Upper lobe of left lung (tissue), 6 donors: ENCODE data around the gene SLC15A5. TPM values are rescaled to one million over a fixed set of nuclear protein-coding genes. Genes with fewer than 3 reads are reported as not detected.
A peak's percentile ranks its signal among the peaks of the same experiment; 100 is the strongest.

Experiments
- ATAC-seq, 2 donors: fragments of 200-7000 bp; cut with Tn5 transposase; one replicate each; pipeline ENCODE4 v1.9.1; 2022; ENCODE audit warnings: mild to moderate bottlenecking in 2 of 2, moderate library complexity in 2 of 2; ENCODE audit not compliant: low FRiP score in 2 of 2
- DNase-seq, 2 donors: peaks; one replicate each; pipeline ENCODE4 v3.0.0-alpha.2; 2019 to 2020
- H3K27ac ChIP-seq, 4 donors: fragments of 200-600 bp; sonication (generic); one replicate each; pipeline ENCODE4 v1.5.1; 2016 to 2019
- H3K27me3 ChIP-seq, 4 donors: fragments of 200-600 bp; sonication (generic); one replicate each; pipeline ENCODE4 v1.5.1; 2017 to 2019
- H3K36me3 ChIP-seq, 4 donors: fragments of 200-600 bp; sonication (generic); one replicate each; pipeline ENCODE4 v1.5.1; 2016 to 2019
- H3K4me1 ChIP-seq, 4 donors: fragments of 200-600 bp; sonication (generic); one replicate each; pipeline ENCODE4 v1.5.1; 2018 to 2019
- H3K4me3 ChIP-seq, 4 donors: fragments of 200-600 bp; sonication (generic); one replicate each; pipeline ENCODE4 v1.5.1; 2017 to 2019; ENCODE audit warnings: mild to moderate bottlenecking in 2 of 4, moderate library complexity in 1 of 4
- H3K9me3 ChIP-seq, 4 donors: fragments of 200-600 bp; sonication (generic); one replicate each; pipeline ENCODE4 v1.5.1; 2018 to 2019
- EP300 ChIP-seq, 4 donors: sonication (generic); formaldehyde crosslinking; IDR thresholded peaks; one replicate each; pipeline ENCODE4 v1.5.1; 2017; ENCODE audit warnings: antibody characterized with exemption in 4 of 4, control low read depth in 2 of 4
- POLR2A ChIP-seq, 4 donors: fragments of 450-650 bp; IDR thresholded peaks; one replicate each; pipeline ENCODE4 v1.5.1; 2016 to 2017; ENCODE audit warnings: antibody characterized with exemption in 4 of 4, mild to moderate bottlenecking in 2 of 4
- POLR2AphosphoS5 ChIP-seq, 2 donors: sonication (generic); formaldehyde crosslinking; IDR thresholded peaks; one replicate each; pipeline ENCODE4 v1.5.1; 2017; ENCODE audit warnings: antibody characterized with exemption in 2 of 2
- WGBS, 2 donors: methylation state at CpG; one replicate each; pipeline ENCODE4 v1.1.5; 2017 to 2018; 5-methylcytosine and 5-hydroxymethylcytosine counted together
- total RNA-seq, 6 donors: library from RNA; depleted of rRNA in 4 of 6; stranded (reverse); fragments of >200 nt in 4 of 6; gene quantifications; one replicate each; pipeline versions ENCODE4 v1.1.0 to v1.2.1, GENCODE V29; 2016 to 2021
- TF ChIP-seq, protein P1 (sequence below), 6 experiments: fragments of 450-650 bp in 4 of 6; fragments of 200-600 bp in 2 of 6; sonication (generic) in 2 of 6; IDR thresholded peaks; one replicate each; pipeline ENCODE4 v1.5.1; 2016 to 2019; ENCODE audit warnings: antibody characterized with exemption in 6 of 6
- donor health status: DM: no; HTN: no; CAD: no; lungs with moderate emphysema.
- donor health status: DM: no; HTN: yes; CAD: no; lungs with severe emphysema.

Gene SLC15A5
- total RNA-seq, 6 donors from 2014 or later = not detected

GRCh38 chr12:16218934-16219751, 58.3 kb downstream of the SLC15A5 start:
- TF ChIP-seq, protein P1, sequence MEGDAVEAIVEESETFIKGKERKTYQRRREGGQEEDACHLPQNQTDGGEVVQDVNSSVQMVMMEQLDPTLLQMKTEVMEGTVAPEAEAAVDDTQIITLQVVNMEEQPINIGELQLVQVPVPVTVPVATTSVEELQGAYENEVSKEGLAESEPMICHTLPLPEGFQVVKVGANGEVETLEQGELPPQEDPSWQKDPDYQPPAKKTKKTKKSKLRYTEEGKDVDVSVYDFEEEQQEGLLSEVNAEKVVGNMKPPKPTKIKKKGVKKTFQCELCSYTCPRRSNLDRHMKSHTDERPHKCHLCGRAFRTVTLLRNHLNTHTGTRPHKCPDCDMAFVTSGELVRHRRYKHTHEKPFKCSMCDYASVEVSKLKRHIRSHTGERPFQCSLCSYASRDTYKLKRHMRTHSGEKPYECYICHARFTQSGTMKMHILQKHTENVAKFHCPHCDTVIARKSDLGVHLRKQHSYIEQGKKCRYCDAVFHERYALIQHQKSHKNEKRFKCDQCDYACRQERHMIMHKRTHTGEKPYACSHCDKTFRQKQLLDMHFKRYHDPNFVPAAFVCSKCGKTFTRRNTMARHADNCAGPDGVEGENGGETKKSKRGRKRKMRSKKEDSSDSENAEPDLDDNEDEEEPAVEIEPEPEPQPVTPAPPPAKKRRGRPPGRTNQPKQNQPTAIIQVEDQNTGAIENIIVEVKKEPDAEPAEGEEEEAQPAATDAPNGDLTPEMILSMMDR (IDR thresholded peaks at IDR 0.05) = no peak
- TF ChIP-seq POLR2A (IDR thresholded peaks at IDR 0.05) (no peak), POLR2AphosphoS5 (IDR thresholded peaks at IDR 0.05) (no peak), EP300 (IDR thresholded peaks at IDR 0.05) (no peak)
- WGBS, 2 donors = 70 to 72% methylated on average over 6 of the region's 6 CpGs
- H3K9me3 ChIP-seq = no peaks in the 10 kb centered on the region
- no peak overlapping the region for H3K4me3 ChIP-seq
- H3K4me1 ChIP-seq = no peaks in the 10 kb centered on the region
- no peaks in the 10 kb centered on the region for H3K36me3 ChIP-seq
- H3K27me3 ChIP-seq = no peaks in the 10 kb centered on the region
- no peak for DNase-seq
- no peak overlapping the region for H3K27ac ChIP-seq
- ATAC-seq = no peak

- TF ChIP-seq, protein P1 (IDR thresholded peaks at IDR 0.05) = no peak
- TF ChIP-seq POLR2AphosphoS5 (IDR thresholded peaks at IDR 0.05) = no peak
- Histone ChIP-seq H3K36me3 (no peaks in the 10 kb centered on the region), H3K27me3 (no peaks in the 10 kb centered on the region), H3K9me3 (no peaks in the 10 kb centered on the region), H3K4me1 (no peaks in the 10 kb centered on the region), H3K27ac (no peak overlapping the region), H3K4me3 (no peak overlapping the region)
- ATAC-seq (peak in 1 of 2 donors; percentile 21), DNase-seq (no peak)
- 78 to 90% methylated on average over 6 of the region's 6 CpGs for WGBS, 2 donors
These were observed 59.3 kb downstream of the SLC15A5 start for GRCh38 chr12:16218234-16218633.

- Histone ChIP-seq H3K4me1 (no peaks in the 10 kb centered on the region), H3K4me3 (no peak overlapping the region), H3K36me3 (no peaks in the 10 kb centered on the region), H3K27ac (no peak overlapping the region), H3K27me3 (no peaks in the 10 kb centered on the region), H3K9me3 (no peaks in the 10 kb centered on the region)
- WGBS, 2 donors = 83 to 93% methylated on average over 2 of the region's 2 CpGs
- TF ChIP-seq POLR2AphosphoS5 (IDR thresholded peaks at IDR 0.05) = no peak
- TF ChIP-seq POLR2A (IDR thresholded peaks at IDR 0.05) = no peak
- TF ChIP-seq, protein P1 (IDR thresholded peaks at IDR 0.05) = no peak
- TF ChIP-seq EP300 (IDR thresholded peaks at IDR 0.05) = no peak
- ATAC-seq (no peak), DNase-seq (no peak)
These were observed 65.8 kb downstream of the SLC15A5 start for GRCh38 chr12:16211731-16212130.

GRCh38 chr12:16198884-16199283, 78.6 kb downstream of the SLC15A5 start:
- no peaks in the 10 kb centered on the region for H3K4me1 ChIP-seq
- TF ChIP-seq, protein P1 (IDR thresholded peaks at IDR 0.05) = no peak
- no peak for TF ChIP-seq EP300 (IDR thresholded peaks at IDR 0.05)
- no peak for TF ChIP-seq POLR2AphosphoS5 (IDR thresholded peaks at IDR 0.05)
- no peak for TF ChIP-seq POLR2A (IDR thresholded peaks at IDR 0.05)
- 38 to 43% methylated on average over 3 of the region's 3 CpGs for whole genome bisulfite sequencing, 2 donors
- H3K27me3 ChIP-seq = no peaks in the 10 kb centered on the region
- no peak overlapping the region for H3K27ac ChIP-seq
- peaks cover 0 to 3% (median 1%) of the 10 kb centered on the region in 4 donors for H3K9me3 ChIP-seq
- ATAC-seq (no peak), DNase-seq (no peak)
- H3K36me3 ChIP-seq = no peaks in the 10 kb centered on the region
- no peak overlapping the region for H3K4me3 ChIP-seq

GRCh38 chr12:16197600-16197999, 79.9 kb downstream of the SLC15A5 start:
- Histone ChIP-seq H3K9me3 (peaks cover 0 to 3% (median 1%) of the 10 kb centered on the region in 4 donors), H3K36me3 (no peaks in the 10 kb centered on the region), H3K27ac (no peak overlapping the region), H3K4me1 (no peaks in the 10 kb centered on the region), H3K27me3 (no peaks in the 10 kb centered on the region), H3K4me3 (no peak overlapping the region)
- DNase-seq = no peak
- ATAC-seq = no peak
- WGBS, 2 donors = 47 to 61% methylated on average over 4 of the region's 4 CpGs
- TF ChIP-seq POLR2A (IDR thresholded peaks at IDR 0.05) (no peak), POLR2AphosphoS5 (IDR thresholded peaks at IDR 0.05) (no peak), EP300 (IDR thresholded peaks at IDR 0.05) (no peak)
- TF ChIP-seq, protein P1 (IDR thresholded peaks at IDR 0.05) = no peak
